Middle frontal gyrus (tissue), 1 donor: ENCODE results near the gene OSBPL5.

ENCODE experiments used
- DNase-seq: peaks from one replicate; pipeline ENCODE4 v3.0.0-alpha.2; 2015; ENCODE audit warnings: low spot score; ENCODE audit errors: extremely low spot score

The OSBPL5 gene

GRCh38 chr11:3135481-3136440 lies 29.3 kb downstream of the OSBPL5 start:
- no peak for DNase-seq

- DNase-seq, result no peak
Measured at GRCh38 chr11:3134651-3135480, 30.2 kb downstream of the OSBPL5 start.

- DNase-seq, result no peak
Measured at GRCh38 chr11:3134218-3134621, 30.9 kb downstream of the OSBPL5 start.

GRCh38 chr11:3133261-3134217 lies 31.6 kb downstream of the OSBPL5 start:
- no peak for DNase-seq

GRCh38 chr11:3132831-3133260 lies 32.3 kb downstream of the OSBPL5 start:
- no peak for DNase-seq

- DNase-seq, result no peak
Measured at GRCh38 chr11:3132271-3132781, 32.8 kb downstream of the OSBPL5 start.

GRCh38 chr11:3131330-3131941 lies 33.7 kb downstream of the OSBPL5 start:
- no peak for DNase-seq

- DNase-seq, result no peak
Measured at GRCh38 chr11:3130269-3131071, 34.6 kb downstream of the OSBPL5 start.

- DNase-seq, result no peak
Measured at GRCh38 chr11:3129591-3130268, 35.4 kb downstream of the OSBPL5 start.

GRCh38 chr11:3129181-3129590 lies 35.9 kb downstream of the OSBPL5 start:
- DNase-seq, result no peak

GRCh38 chr11:3128356-3129180 lies 36.5 kb downstream of the OSBPL5 start:
- no peak for DNase-seq

GRCh38 chr11:3127706-3128355 lies 37.3 kb downstream of the OSBPL5 start:
- no peak for DNase-seq

GRCh38 chr11:3126901-3127691 lies 38.0 kb downstream of the OSBPL5 start:
- DNase-seq, result no peak

GRCh38 chr11:3126207-3126865 lies 38.8 kb downstream of the OSBPL5 start:
- no peak for DNase-seq

- DNase-seq, result no peak
Measured at GRCh38 chr11:3124821-3125220, 40.3 kb downstream of the OSBPL5 start.
